HepG2 (cell line): ENCODE data around the gene WSCD2. TPM values are rescaled to one million over a fixed set of nuclear protein-coding genes. Genes with fewer than 3 reads are reported as not detected.

ENCODE experiments used
- ATAC-seq: fragments of 200-7000 bp; cut with Tn5 transposase; 3 replicates; pipeline ENCODE4 v1.9.1; 2020; ENCODE audit warnings: mild to moderate bottlenecking, moderate library complexity
- BruUV-seq: library from RNA; stranded (reverse); fragments of 400-500 nt; replicated peaks from 2 replicates; lab custom pipeline; 2021; lab: Mats Ljungman, UMichigan
- CTCF ChIA-PET: fragments of 300-600 bp; formaldehyde crosslinking; extraction: SDS; loops from one replicate; lab custom pipeline; 2021; ENCODE audit warnings: low total read pairs, inconsistent platforms, low intra/inter-chr PET ratio; lab: Yijun Ruan, JAX
- POLR2A ChIA-PET: fragments of 350-600 bp; sonication (Branson Sonifier 250); formaldehyde crosslinking; loops from one replicate; lab custom pipeline; 2020; ENCODE audit warnings: antibody characterized with exemption, inconsistent platforms; lab: Yijun Ruan, JAX
- DNase-seq: peaks from one replicate; pipeline ENCODE4 v3.0.0-alpha.2; 2015; ENCODE audit warnings: low spot score
- FAIRE-seq: peaks from 3 replicates; lab custom pipeline; 2011; peaks lifted over from hg19 to GRCh38; lab: Jason Lieb, UNC
- H2AFZ ChIP-seq: one replicate; pipeline ENCODE4 v1.6.1; 2011; ENCODE audit warnings: low read length, inconsistent platforms
- H3K27ac ChIP-seq: fragments of 300-600 bp; 3 replicates; pipeline ENCODE4 v1.8.0; 2011; ENCODE audit warnings: mixed run types, mild to moderate bottlenecking, mixed read lengths, low read length, inconsistent platforms; ENCODE audit not compliant: insufficient read depth; ENCODE audit errors: extremely low read length
- H3K27me3 ChIP-seq, 2 experiments: fragments of 200-600 bp in 1 of 2; 2 replicates in 1 of 2; 3 replicates in 1 of 2; pipeline versions ENCODE4 v1.6.0 to v1.8.0; 2011; ENCODE audit warnings: low read length in 2 of 2, mild to moderate bottlenecking in 2 of 2, moderate library complexity in 2 of 2, inconsistent platforms in 1 of 2; ENCODE audit not compliant: insufficient read depth in 2 of 2, control insufficient read depth in 1 of 2
- H3K36me3 ChIP-seq, 2 experiments: fragments of 200-600 bp in 1 of 2; replicated peaks in 1 of 2; 2 replicates in 1 of 2; 3 replicates in 1 of 2; pipeline versions ENCODE4 v1.5.1 to v1.8.0; 2011; ENCODE audit warnings: low read length in 2 of 2, inconsistent platforms in 1 of 2; ENCODE audit not compliant: insufficient read depth in 2 of 2, control insufficient read depth in 1 of 2
- H3K4me1 ChIP-seq: 2 replicates; pipeline ENCODE4 v1.5.1; 2012; ENCODE audit warnings: low read length, inconsistent platforms; ENCODE audit not compliant: insufficient read depth
- H3K4me2 ChIP-seq: 2 replicates; pipeline ENCODE4 v1.6.0; 2011; ENCODE audit warnings: low read depth, low read length, inconsistent platforms
- H3K4me3 ChIP-seq, 3 experiments: fragments of 200-600 bp in 1 of 3; sonication (generic), shearing (Covaris generic) in 1 of 3; replicated peaks in 1 of 3; 2 replicates each; pipeline ENCODE4 v1.5.1; 2011 to 2016; ENCODE audit warnings: low read length in 3 of 3, inconsistent platforms in 2 of 3, low read depth in 2 of 3, mild to moderate bottlenecking in 2 of 3, control low read depth in 1 of 3, mixed read lengths in 1 of 3; ENCODE audit not compliant: insufficient read depth in 1 of 3
- H3K79me2 ChIP-seq: one replicate; pipeline ENCODE4 v1.6.1; 2011; ENCODE audit warnings: low read length, inconsistent platforms; ENCODE audit not compliant: insufficient read depth
- H3K9ac ChIP-seq: 2 replicates; pipeline ENCODE4 v1.6.0; 2011; ENCODE audit warnings: mild to moderate bottlenecking, low read depth, low read length, inconsistent platforms; ENCODE audit not compliant: insufficient read depth
- H3K9me3 ChIP-seq: 2 replicates; pipeline ENCODE4 v1.5.1; 2012; ENCODE audit warnings: mild to moderate bottlenecking, low read length
- H4K20me1 ChIP-seq: 2 replicates; pipeline ENCODE4 v1.6.0; 2011; ENCODE audit warnings: inconsistent platforms, mild to moderate bottlenecking, low read length, moderate library complexity; ENCODE audit not compliant: insufficient read depth
- ATF7-NPFF ChIP-seq: sonication (generic); formaldehyde crosslinking; IDR thresholded peaks from 2 replicates; pipeline ENCODE4 v1.8.1; 2023; ENCODE audit warnings: mild to moderate bottlenecking, low read depth, missing genetic modification reagents, moderate library complexity
- ETV6 ChIP-seq: sonication (generic); formaldehyde crosslinking; conservative IDR thresholded peaks from 2 replicates; pipeline ENCODE4 v1.4.0; 2020; ENCODE audit warnings: missing genetic modification reagents
- MATR3 ChIP-seq: sonication (generic); formaldehyde crosslinking; IDR thresholded peaks from 2 replicates; pipeline ENCODE4 v1.4.0; 2020; ENCODE audit warnings: missing genetic modification reagents
- PHF21A ChIP-seq: sonication (generic); formaldehyde crosslinking; IDR thresholded peaks from 2 replicates; pipeline ENCODE4 v1.5.0; 2020; ENCODE audit warnings: mild to moderate bottlenecking, missing genetic modification reagents
- SMC3 ChIP-seq: IDR thresholded peaks from 2 replicates; pipeline ENCODE4 v1.6.1; 2011; ENCODE audit warnings: low read length, improper control_type of control experiment
- YEATS2 ChIP-seq: sonication (generic); formaldehyde crosslinking; IDR thresholded peaks from 2 replicates; pipeline ENCODE4 v1.4.0; 2020; ENCODE audit warnings: missing genetic modification reagents, borderline replicate concordance
- ZC3H4 ChIP-seq: sonication (generic); formaldehyde crosslinking; IDR thresholded peaks from 2 replicates; pipeline ENCODE4 v1.4.0; 2020; ENCODE audit warnings: missing genetic modification reagents, borderline replicate concordance
- ZNF30 ChIP-seq: sonication (generic); formaldehyde crosslinking; IDR thresholded peaks from 2 replicates; pipeline ENCODE4 v1.5.0; 2020; ENCODE audit warnings: mild to moderate bottlenecking, missing genetic modification reagents
- ZNF33A ChIP-seq: sonication (generic); formaldehyde crosslinking; IDR thresholded peaks from 2 replicates; pipeline ENCODE4 v1.5.1; 2020; ENCODE audit warnings: missing genetic modification reagents, mild to moderate bottlenecking, moderate library complexity, borderline replicate concordance
- ZNF891 ChIP-seq: sonication (generic); formaldehyde crosslinking; IDR thresholded peaks from 2 replicates; pipeline ENCODE4 v1.5.0; 2020; ENCODE audit warnings: mild to moderate bottlenecking, missing genetic modification reagents
- WGBS: methylation state at CpG from one replicate; pipeline ENCODE4 v1.1.6; 2017; ENCODE audit warnings: low lambda C conversion rate; 5-methylcytosine and 5-hydroxymethylcytosine counted together
- in situ Hi-C: cut with HindIII; loops from 2 replicates; pipeline ENCODE4 v1.10.0; 2017; ENCODE audit warnings: low pct_unique_long_range_greater_than_20kb; ENCODE audit not compliant: extremely low pct_ligation_motif_present
- intact Hi-C: fragments of 100-400 bp; cut with micrococcal nuclease; formaldehyde crosslinking; loops from one replicate; pipeline ENCODE4 v1.10.0; 2022; ENCODE audit not compliant: unreplicated experiment
- polyA plus RNA-seq, 8 experiments: library from polyadenylated mRNA; depleted of rRNA in 3 of 8; stranded (reverse) in 7 of 8; unstranded in 1 of 8; fragments of >200 nt; fragmentation: Illumina TruSeq in 4 of 8; extraction: Trizol in 4 of 8; gene quantifications; 2 replicates each; pipeline versions ENCODE4 v1.2.1 to v1.2.3, GENCODE V29; 2011 to 2016; ENCODE audit warnings: low read depth in 4 of 8, missing spikeins in 1 of 8, mixed read lengths in 1 of 8; ENCODE audit not compliant: insufficient read depth in 1 of 8
- total RNA-seq, 5 experiments: library from RNA; depleted of rRNA; stranded (reverse); fragments of >200 nt; fragmentation: Illumina TruSeq; extraction: Trizol; gene quantifications; 2 replicates each; pipeline ENCODE4 v1.2.3, GENCODE V29; 2016; ENCODE audit warnings: low read depth in 1 of 5
- TF ChIP-seq, protein P1 (sequence below): sonication (generic); formaldehyde crosslinking; IDR thresholded peaks from 2 replicates; pipeline ENCODE4 v1.9.0; 2021; ENCODE audit warnings: mild to moderate bottlenecking, missing genetic modification reagents
- TF ChIP-seq, protein P2 (sequence below): sonication (generic); formaldehyde crosslinking; IDR thresholded peaks from 2 replicates; pipeline ENCODE4 v1.4.0; 2020; ENCODE audit warnings: missing genetic modification reagents

WSCD2 gene
- total and polyA plus RNA-seq, 2 of the 13 experiments (the other 11 are each of a cell fraction or from before 2014, with no cell fraction given) = not detected

GRCh38 chr12:108271951-108272872, 143.1 kb downstream of the WSCD2 start:
- TF ChIP-seq ZNF891 (CRISPR knock-in tag) (no peak), ZNF33A (CRISPR knock-in tag) (no peak), ATF7-NPFF (no peak), ZNF30 (CRISPR knock-in tag) (no peak), YEATS2 (CRISPR knock-in tag) (no peak), ZC3H4 (CRISPR knock-in tag) (no peak), ETV6 (CRISPR knock-in tag) (no peak), MATR3 (no peak), PHF21A (CRISPR knock-in tag) (no peak), SMC3 (no peak)
- TF ChIP-seq, protein P1, sequence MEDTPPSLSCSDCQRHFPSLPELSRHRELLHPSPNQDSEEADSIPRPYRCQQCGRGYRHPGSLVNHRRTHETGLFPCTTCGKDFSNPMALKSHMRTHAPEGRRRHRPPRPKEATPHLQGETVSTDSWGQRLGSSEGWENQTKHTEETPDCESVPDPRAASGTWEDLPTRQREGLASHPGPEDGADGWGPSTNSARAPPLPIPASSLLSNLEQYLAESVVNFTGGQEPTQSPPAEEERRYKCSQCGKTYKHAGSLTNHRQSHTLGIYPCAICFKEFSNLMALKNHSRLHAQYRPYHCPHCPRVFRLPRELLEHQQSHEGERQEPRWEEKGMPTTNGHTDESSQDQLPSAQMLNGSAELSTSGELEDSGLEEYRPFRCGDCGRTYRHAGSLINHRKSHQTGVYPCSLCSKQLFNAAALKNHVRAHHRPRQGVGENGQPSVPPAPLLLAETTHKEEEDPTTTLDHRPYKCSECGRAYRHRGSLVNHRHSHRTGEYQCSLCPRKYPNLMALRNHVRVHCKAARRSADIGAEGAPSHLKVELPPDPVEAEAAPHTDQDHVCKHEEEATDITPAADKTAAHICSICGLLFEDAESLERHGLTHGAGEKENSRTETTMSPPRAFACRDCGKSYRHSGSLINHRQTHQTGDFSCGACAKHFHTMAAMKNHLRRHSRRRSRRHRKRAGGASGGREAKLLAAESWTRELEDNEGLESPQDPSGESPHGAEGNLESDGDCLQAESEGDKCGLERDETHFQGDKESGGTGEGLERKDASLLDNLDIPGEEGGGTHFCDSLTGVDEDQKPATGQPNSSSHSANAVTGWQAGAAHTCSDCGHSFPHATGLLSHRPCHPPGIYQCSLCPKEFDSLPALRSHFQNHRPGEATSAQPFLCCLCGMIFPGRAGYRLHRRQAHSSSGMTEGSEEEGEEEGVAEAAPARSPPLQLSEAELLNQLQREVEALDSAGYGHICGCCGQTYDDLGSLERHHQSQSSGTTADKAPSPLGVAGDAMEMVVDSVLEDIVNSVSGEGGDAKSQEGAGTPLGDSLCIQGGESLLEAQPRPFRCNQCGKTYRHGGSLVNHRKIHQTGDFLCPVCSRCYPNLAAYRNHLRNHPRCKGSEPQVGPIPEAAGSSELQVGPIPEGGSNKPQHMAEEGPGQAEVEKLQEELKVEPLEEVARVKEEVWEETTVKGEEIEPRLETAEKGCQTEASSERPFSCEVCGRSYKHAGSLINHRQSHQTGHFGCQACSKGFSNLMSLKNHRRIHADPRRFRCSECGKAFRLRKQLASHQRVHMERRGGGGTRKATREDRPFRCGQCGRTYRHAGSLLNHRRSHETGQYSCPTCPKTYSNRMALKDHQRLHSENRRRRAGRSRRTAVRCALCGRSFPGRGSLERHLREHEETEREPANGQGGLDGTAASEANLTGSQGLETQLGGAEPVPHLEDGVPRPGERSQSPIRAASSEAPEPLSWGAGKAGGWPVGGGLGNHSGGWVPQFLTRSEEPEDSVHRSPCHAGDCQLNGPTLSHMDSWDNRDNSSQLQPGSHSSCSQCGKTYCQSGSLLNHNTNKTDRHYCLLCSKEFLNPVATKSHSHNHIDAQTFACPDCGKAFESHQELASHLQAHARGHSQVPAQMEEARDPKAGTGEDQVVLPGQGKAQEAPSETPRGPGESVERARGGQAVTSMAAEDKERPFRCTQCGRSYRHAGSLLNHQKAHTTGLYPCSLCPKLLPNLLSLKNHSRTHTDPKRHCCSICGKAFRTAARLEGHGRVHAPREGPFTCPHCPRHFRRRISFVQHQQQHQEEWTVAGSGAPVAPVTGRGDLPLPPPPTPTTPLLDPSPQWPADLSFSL (CRISPR knock-in tag) = no peak
- TF ChIP-seq, protein P2, sequence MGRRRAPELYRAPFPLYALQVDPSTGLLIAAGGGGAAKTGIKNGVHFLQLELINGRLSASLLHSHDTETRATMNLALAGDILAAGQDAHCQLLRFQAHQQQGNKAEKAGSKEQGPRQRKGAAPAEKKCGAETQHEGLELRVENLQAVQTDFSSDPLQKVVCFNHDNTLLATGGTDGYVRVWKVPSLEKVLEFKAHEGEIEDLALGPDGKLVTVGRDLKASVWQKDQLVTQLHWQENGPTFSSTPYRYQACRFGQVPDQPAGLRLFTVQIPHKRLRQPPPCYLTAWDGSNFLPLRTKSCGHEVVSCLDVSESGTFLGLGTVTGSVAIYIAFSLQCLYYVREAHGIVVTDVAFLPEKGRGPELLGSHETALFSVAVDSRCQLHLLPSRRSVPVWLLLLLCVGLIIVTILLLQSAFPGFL (CRISPR knock-in tag) = no peak
- H3K27me3 ChIP-seq = no peaks in the 10 kb centered on the region
- FAIRE-seq (no peak), DNase-seq (no peak), ATAC-seq (no peak)
- H3K4me1 ChIP-seq = no peaks in the 10 kb centered on the region
- WGBS = 0% methylated on average over 6 of the region's 6 CpGs
- H2AFZ ChIP-seq = no peak overlapping the region
- H4K20me1 ChIP-seq = no peaks in the 10 kb centered on the region
- H3K4me2 ChIP-seq = no peak overlapping the region
- ChIA-PET CTCF (no interaction called here), POLR2A (no interaction called here)
- no peaks in the 10 kb centered on the region for H3K79me2 ChIP-seq
- BruUV-seq = no TSS peak
- in situ Hi-C loops = no loop called here
- no peaks in the 10 kb centered on the region for H3K36me3 ChIP-seq
- H3K9ac ChIP-seq = no peak overlapping the region
- H3K4me3 ChIP-seq = no peak overlapping the region
- no peak overlapping the region for H3K27ac ChIP-seq
- intact Hi-C loops = loop anchor here (2.0 kb wide), 1 partner anchor 71 kb away; no protein-coding TSS in a partner anchor
- no peaks in the 10 kb centered on the region for H3K9me3 ChIP-seq
